Right cardiac atrium (tissue), 5 donors: Measurements from ENCODE around the gene CCDC169. TPM values are rescaled to one million over a fixed set of nuclear protein-coding genes. Genes with fewer than 3 reads are reported as not detected.
A peak's percentile ranks its signal among the peaks of the same experiment; 100 is the strongest.
"Not testable (repeated sequence)": the region's sequence is repeated elsewhere in the genome, so short reads cannot be mapped to it uniquely, and the experiment has no call there.

Source experiments
- ATAC-seq, 2 donors: fragments of 200-7000 bp; cut with Tn5 transposase; one replicate each; pipeline versions ENCODE4 v1.8.0 to v1.9.1; 2020; ENCODE audit warnings: moderate library complexity in 2 of 2, mild to moderate bottlenecking in 1 of 2
- DNase-seq, 3 donors: peaks; one replicate each; pipeline ENCODE4 v3.0.0-alpha.2; 2020
- H3K27ac ChIP-seq: one replicate; pipeline ENCODE4 v1.5.1; 2013; ENCODE audit warnings: mild to moderate bottlenecking, low read length, control low read depth, moderate library complexity
- H3K27me3 ChIP-seq: one replicate; pipeline ENCODE4 v1.6.1; 2013; ENCODE audit not compliant: control insufficient read depth, insufficient read depth
- H3K4me1 ChIP-seq: one replicate; pipeline ENCODE4 v1.6.1; 2013; ENCODE audit warnings: low read length; ENCODE audit not compliant: control insufficient read depth, insufficient read depth
- H3K4me3 ChIP-seq: one replicate; pipeline ENCODE4 v1.5.1; 2013; ENCODE audit warnings: low read length, control low read depth
- H3K9me3 ChIP-seq: one replicate; pipeline ENCODE4 v1.6.1; 2013; ENCODE audit warnings: low read length; ENCODE audit not compliant: control insufficient read depth
- WGBS: extraction: QIAGEN DNeasy Blood & Tissue Kit; methylation state at CpG from one replicate; pipeline ENCODE4 v1.1.7; 2013; 5-methylcytosine and 5-hydroxymethylcytosine counted together
- intact Hi-C, 4 donors: fragments of 100-400 bp; cut with DNase I; formaldehyde crosslinking; loops; one replicate each; pipeline versions ENCODE4 v1.11.0 to v1.14.0; 2022 to 2023
- polyA plus RNA-seq: library from polyadenylated mRNA; stranded (reverse); fragments of 200-250 nt; gene quantifications from one replicate; pipeline ENCODE4 v1.2.3, GENCODE V29; 2013
- total RNA-seq, 4 donors: library from RNA; stranded (reverse); fragmentation: NEBNext Ultra II Directional; extraction: Animal tissue kit (Norgen Biotek cat#: 25700); gene quantifications; one replicate each; pipeline ENCODE4 v1.2.1, GENCODE V29; 2021
- donor health status: healthy with polysubstance abuse.
- donor health status: DM: no; HTN: yes; CAD: no.
- donor health status: DM: no; HTN: no; CAD: no.
- donor health status: DM: no; HTN: yes; CAD: no; lungs with severe emphysema.
- donor health status: DM: yes; HTN: yes; CAD: no.

Gene CCDC169
- total and polyA plus RNA-seq, 5 donors = 0.15 to 1.8 (median 0.61) TPM

GRCh38 chr13:36337938-36338641 is 40.5 kb upstream of the CCDC169 start:
- Histone ChIP-seq H3K4me3 (no peak overlapping the region), H3K27ac (no peak overlapping the region), H3K27me3 (no peaks in the 10 kb centered on the region), H3K4me1 (peaks cover 6% of the 10 kb centered on the region), H3K9me3 (no peaks in the 10 kb centered on the region)
- 76% methylated on average over 3 of the region's 3 CpGs for WGBS
- ATAC-seq (no peak), DNase-seq (no peak)
- intact Hi-C loops = no loop called here

GRCh38 chr13:36332986-36333385 is 35.4 kb upstream of the CCDC169 start:
- Histone ChIP-seq H3K4me1 (peaks cover 7% of the 10 kb centered on the region), H3K27ac (no peak overlapping the region), H3K4me3 (no peak overlapping the region), H3K9me3 (no peaks in the 10 kb centered on the region), H3K27me3 (no peaks in the 10 kb centered on the region)
- DNase-seq (no peak), ATAC-seq (no peak)
- intact Hi-C loops = no loop called here

GRCh38 chr13:36332255-36332654 is 34.6 kb upstream of the CCDC169 start:
- H3K27me3 ChIP-seq, H3K9me3 ChIP-seq, H3K4me1 ChIP-seq, ATAC-seq, H3K27ac ChIP-seq, H3K4me3 ChIP-seq, intact Hi-C loops, DNase-seq: not testable (repeated sequence)

DNA sequence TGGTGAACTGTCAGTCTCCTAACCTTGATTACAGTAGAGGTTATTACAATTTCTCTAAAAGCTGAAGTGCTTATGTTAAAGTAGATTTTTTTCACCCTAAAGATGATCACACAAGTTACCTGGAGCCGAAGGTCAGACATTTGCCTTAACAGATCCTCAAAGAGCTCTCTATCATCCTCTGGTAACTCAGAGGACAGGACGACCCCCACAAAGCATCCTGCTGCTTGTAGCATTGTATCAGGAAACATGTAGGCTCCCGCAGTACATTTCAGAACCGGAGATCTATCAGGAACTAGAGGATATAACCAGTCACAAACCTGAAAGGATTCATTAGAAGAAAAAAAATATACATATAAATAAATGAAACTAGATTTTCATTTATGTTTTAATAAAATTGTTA is 33.7 kb upstream of the CCDC169 start:
- intact Hi-C loops = no loop called here
- DNase-seq (no peak), ATAC-seq (no peak)
- Histone ChIP-seq H3K4me1 (peaks cover 7% of the 10 kb centered on the region), H3K27ac (no peak overlapping the region), H3K4me3 (no peak overlapping the region), H3K27me3 (no peaks in the 10 kb centered on the region), H3K9me3 (no peaks in the 10 kb centered on the region)
- 80% methylated on average over 4 of the region's 4 CpGs for WGBS

DNA sequence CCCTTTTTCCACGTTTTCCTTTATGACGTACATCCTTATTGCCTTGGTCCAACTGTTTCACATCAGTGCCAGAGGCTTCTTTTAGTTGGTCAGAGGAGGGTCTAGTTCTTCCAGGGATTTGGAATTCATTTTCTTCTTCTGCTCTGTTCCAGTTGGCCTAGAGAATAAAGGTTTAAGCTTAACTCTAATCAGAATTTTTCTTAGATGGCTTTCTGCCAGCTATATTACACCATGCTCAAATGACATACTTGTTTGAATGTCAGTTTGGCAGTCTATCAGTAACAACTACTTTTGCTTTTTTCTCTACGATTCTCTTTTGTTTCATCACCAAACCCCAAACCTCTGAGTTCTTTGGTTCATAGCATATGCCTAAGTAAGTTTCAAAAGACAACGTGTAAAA is 31.7 kb upstream of the CCDC169 start:
- intact Hi-C loops = no loop called here
- Histone ChIP-seq H3K27me3 (no peaks in the 10 kb centered on the region), H3K4me1 (peaks cover 3% of the 10 kb centered on the region), H3K27ac (no peak overlapping the region), H3K9me3 (no peaks in the 10 kb centered on the region), H3K4me3 (no peak overlapping the region)
- 60% methylated on average over 4 of the region's 4 CpGs for WGBS
- DNase-seq (no peak), ATAC-seq (peak; percentile 38 to 51)

DNA sequence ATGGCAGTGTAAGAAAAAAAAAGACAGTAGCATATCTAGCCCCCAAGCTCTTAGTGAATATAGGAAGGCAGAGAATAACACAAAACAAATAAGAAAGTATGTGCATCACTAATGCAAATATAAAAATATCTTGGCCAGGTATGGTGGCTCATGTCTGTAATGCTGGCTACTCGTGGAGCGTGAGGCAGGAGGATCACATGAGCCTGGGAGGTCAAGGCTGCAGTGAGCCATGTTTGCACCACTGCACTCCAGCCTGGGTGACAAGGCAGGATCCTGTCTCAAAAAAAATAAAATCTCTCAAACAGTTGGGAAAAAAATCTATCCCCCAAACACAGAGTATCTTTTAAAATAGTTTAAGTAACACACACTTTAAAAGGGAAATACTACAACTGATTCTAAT is 31.2 kb upstream of the CCDC169 start:
- Histone ChIP-seq H3K9me3 (no peaks in the 10 kb centered on the region), H3K27ac (no peak overlapping the region), H3K27me3 (no peaks in the 10 kb centered on the region), H3K4me1 (peaks cover 3% of the 10 kb centered on the region), H3K4me3 (no peak overlapping the region)
- DNase-seq = no peak
- intact Hi-C loops = no loop called here
- ATAC-seq = no peak
- 79% methylated on average over 2 of the region's 2 CpGs for WGBS

DNA sequence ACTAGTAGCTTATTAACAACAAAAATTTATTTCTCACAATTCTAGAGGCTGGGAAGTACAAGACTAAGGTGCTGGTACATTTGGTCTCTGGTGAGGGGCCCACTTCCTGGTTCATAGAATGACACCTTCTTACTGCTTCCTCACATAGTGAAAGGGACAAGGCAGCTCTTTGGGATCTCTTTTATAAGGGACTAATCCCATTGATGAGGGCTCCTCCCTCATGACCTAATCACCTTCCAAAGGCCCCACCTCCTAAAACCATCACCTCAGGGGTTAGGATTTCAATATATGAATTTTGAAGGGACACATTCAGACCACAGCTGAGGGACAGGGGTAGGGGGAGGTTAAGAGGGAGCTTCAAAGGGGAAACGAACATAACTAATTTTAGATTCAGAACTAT is 28.3 kb upstream of the CCDC169 start:
- WGBS = 86% methylated on average over 1 of the region's 1 CpG
- Histone ChIP-seq H3K4me1 (no peaks in the 10 kb centered on the region), H3K4me3 (no peak overlapping the region), H3K27ac (no peak overlapping the region), H3K27me3 (no peaks in the 10 kb centered on the region), H3K9me3 (no peaks in the 10 kb centered on the region)
- ATAC-seq (no peak), DNase-seq (no peak)
- intact Hi-C loops = no loop called here

DNA sequence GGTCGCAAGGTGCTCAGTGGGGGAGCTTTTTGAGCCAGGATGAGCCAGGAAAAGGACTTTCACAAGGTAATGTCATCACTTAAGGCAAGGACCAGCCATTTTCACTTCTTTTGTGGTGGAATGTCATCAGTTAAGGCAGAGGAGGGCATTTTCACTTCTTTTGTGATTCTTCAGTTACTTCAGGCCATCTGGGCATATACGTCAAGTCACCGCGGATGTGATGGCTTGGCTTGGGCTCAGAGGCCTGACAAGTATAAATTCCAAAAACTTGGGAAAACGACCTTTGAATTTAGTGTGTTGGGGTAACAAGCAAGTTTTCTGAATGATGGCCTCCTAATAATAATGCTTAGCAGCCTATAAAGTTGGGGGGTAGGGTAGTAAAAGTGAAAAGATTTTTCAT is 27.3 kb upstream of the CCDC169 start:
- ATAC-seq, H3K4me1 ChIP-seq, H3K9me3 ChIP-seq, intact Hi-C loops, H3K4me3 ChIP-seq, H3K27ac ChIP-seq, H3K27me3 ChIP-seq: not testable (repeated sequence)
- 83% methylated on average over 5 of the region's 5 CpGs for WGBS
- DNase-seq = peak in 1 of 3 donors; percentile 20

DNA sequence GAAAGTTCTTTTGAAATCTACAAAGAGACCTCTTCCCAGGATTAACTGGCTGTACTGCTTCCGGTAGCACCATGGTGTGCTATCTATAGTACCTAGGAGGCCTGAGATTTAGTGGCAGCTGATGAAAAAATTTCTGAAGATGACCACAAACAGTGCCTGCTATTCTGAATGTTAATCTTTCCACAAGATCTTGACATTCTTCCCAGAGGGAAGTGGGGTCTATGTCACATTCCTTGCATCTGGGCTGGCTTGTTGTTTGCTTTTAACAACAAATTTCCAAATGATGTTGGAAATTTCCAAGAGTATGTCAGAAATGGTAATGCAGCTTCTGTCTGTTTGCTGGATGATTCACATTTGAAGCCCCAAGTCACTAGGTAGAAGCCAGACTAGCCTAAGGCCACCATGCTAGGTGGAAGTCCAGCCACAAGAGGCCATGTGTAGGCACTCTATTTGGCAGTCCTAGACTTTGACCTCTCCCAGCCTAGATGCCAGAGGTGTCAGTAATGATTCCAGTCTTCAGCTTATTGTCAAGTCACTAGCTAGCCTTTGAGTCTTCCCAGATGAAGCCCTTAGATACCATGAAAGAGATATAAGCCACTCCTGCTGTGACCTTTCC is 26.4 kb upstream of the CCDC169 start:
- Histone ChIP-seq H3K27ac (no peak overlapping the region), H3K4me1 (no peaks in the 10 kb centered on the region), H3K27me3 (no peaks in the 10 kb centered on the region), H3K9me3 (no peaks in the 10 kb centered on the region), H3K4me3 (no peak overlapping the region)
- 98% methylated on average over 1 of the region's 1 CpG for WGBS
- ATAC-seq (no peak), DNase-seq (no peak)
- intact Hi-C loops = no loop called here

GRCh38 chr13:36323408-36323807 is 25.8 kb upstream of the CCDC169 start:
- ATAC-seq (no peak), DNase-seq (no peak)
- Histone ChIP-seq H3K4me1 (no peaks in the 10 kb centered on the region), H3K27ac (no peak overlapping the region), H3K27me3 (no peaks in the 10 kb centered on the region), H3K4me3 (no peak overlapping the region), H3K9me3 (no peaks in the 10 kb centered on the region)
- WGBS = 97% methylated on average over 3 of the region's 3 CpGs
- intact Hi-C loops = no loop called here

DNA sequence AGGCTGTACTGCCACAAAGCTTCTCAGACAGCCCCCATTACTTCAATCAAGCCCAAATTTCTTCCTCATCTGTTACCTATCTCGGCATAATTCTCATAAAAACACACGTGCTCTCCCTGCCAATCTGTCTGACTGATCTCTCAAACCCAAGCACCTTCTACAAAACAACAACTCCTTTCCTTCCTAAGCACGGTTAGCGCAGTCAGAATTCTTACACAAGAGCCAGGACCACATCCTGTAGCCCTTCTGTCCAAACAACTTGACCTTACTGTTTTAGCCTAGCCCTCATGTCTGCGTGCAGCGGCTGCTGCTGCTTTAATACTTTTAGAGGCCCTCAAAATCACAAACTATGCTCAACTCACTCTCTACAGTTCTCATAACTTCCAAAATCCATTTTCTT is 22.2 kb upstream of the CCDC169 start:
- WGBS = 60% methylated on average over 6 of the region's 6 CpGs

More for the DNA sequence above, 22.2 kb upstream of the CCDC169 start:
- H3K9me3 ChIP-seq, H3K4me1 ChIP-seq, H3K4me3 ChIP-seq, DNase-seq, H3K27me3 ChIP-seq, H3K27ac ChIP-seq, ATAC-seq, intact Hi-C loops: not testable (repeated sequence)
